Smooth muscle cell (in vitro differentiated cells): ENCODE measurements around the gene TMEM247. TPM values are rescaled to one million over a fixed set of nuclear protein-coding genes. Genes with fewer than 3 reads are reported as not detected.

Source experiments
- DNase-seq: peaks from one replicate; lab custom pipeline; 2025; ENCODE audit not compliant: unreplicated experiment; lab: John Stamatoyannopoulos, UW
- H2AFZ ChIP-seq: fragments of 200-600 bp; sonication (generic); 2 replicates; pipeline ENCODE4 v1.6.0; 2016; ENCODE audit warnings: antibody characterized with exemption, low read depth, mild to moderate bottlenecking
- H3F3A ChIP-seq: fragments of 200-600 bp; sonication (generic); 2 replicates; pipeline ENCODE4 v1.6.0; 2017; ENCODE audit warnings: antibody characterized with exemption, low read depth
- H3K27ac ChIP-seq: fragments of 200-600 bp; sonication (generic); 2 replicates; pipeline ENCODE4 v1.5.1; 2016; ENCODE audit warnings: low read depth, mild to moderate bottlenecking
- H3K27me3 ChIP-seq: fragments of 200-600 bp; sonication (generic); 2 replicates; pipeline ENCODE4 v1.6.1; 2016; ENCODE audit warnings: low read depth, mild to moderate bottlenecking
- H3K36me3 ChIP-seq: fragments of 200-600 bp; sonication (generic); 2 replicates; pipeline ENCODE4 v1.5.1; 2016; ENCODE audit warnings: low read depth
- H3K4me1 ChIP-seq: fragments of 200-600 bp; sonication (generic); 2 replicates; pipeline ENCODE4 v1.5.1; 2016; ENCODE audit warnings: low read depth
- H3K4me2 ChIP-seq: fragments of 200-600 bp; sonication (generic); 2 replicates; pipeline ENCODE4 v1.6.0; 2016; ENCODE audit warnings: mild to moderate bottlenecking
- H3K4me3 ChIP-seq: fragments of 200-600 bp; sonication (generic); 2 replicates; pipeline ENCODE4 v1.5.1; 2016; ENCODE audit warnings: mild to moderate bottlenecking
- H3K79me2 ChIP-seq: fragments of 200-600 bp; sonication (generic); 2 replicates; pipeline ENCODE4 v1.6.0; 2016; ENCODE audit warnings: low read depth, mild to moderate bottlenecking
- H3K9ac ChIP-seq: fragments of 200-600 bp; sonication (generic); 2 replicates; pipeline ENCODE4 v1.6.0; 2016; ENCODE audit warnings: low read depth
- H3K9me3 ChIP-seq: fragments of 200-600 bp; sonication (generic); replicated peaks from 2 replicates; pipeline ENCODE4 v1.5.1; 2016; ENCODE audit warnings: low read depth
- H4K20me1 ChIP-seq: fragments of 200-600 bp; sonication (generic); 2 replicates; pipeline ENCODE4 v1.6.0; 2016; ENCODE audit warnings: low read depth
- WGBS: methylation state at CpG from one replicate; pipeline ENCODE4 v1.1.7; 2016; ENCODE audit warnings: low lambda C conversion rate; 5-methylcytosine and 5-hydroxymethylcytosine counted together
- polyA plus RNA-seq: library from polyadenylated mRNA; unstranded; fragments of >200 nt; fragmentation: Nextera tagmentation; extraction: Ambion mirVana; gene quantifications from 2 replicates; pipeline ENCODE4 v1.2.1, GENCODE V29; 2016
- total RNA-seq: library from RNA; depleted of rRNA; stranded (reverse); fragments of >200 nt; gene quantifications from 2 replicates; pipeline ENCODE4 v1.2.3, GENCODE V29; 2014
- TF ChIP-seq, protein P1 (sequence below): fragments of 200-600 bp; sonication (generic); IDR thresholded peaks from 2 replicates; pipeline ENCODE4 v1.5.1; 2017; ENCODE audit warnings: borderline replicate concordance, mild to moderate bottlenecking, antibody characterized with exemption; ENCODE audit not compliant: insufficient read depth, poor library complexity, severe bottlenecking

TMEM247 gene
- total and polyA plus RNA-seq, 2 experiments from 2014 or later = not detected

- no peak overlapping the region for H3K4me3 ChIP-seq
- TF ChIP-seq, protein P1, sequence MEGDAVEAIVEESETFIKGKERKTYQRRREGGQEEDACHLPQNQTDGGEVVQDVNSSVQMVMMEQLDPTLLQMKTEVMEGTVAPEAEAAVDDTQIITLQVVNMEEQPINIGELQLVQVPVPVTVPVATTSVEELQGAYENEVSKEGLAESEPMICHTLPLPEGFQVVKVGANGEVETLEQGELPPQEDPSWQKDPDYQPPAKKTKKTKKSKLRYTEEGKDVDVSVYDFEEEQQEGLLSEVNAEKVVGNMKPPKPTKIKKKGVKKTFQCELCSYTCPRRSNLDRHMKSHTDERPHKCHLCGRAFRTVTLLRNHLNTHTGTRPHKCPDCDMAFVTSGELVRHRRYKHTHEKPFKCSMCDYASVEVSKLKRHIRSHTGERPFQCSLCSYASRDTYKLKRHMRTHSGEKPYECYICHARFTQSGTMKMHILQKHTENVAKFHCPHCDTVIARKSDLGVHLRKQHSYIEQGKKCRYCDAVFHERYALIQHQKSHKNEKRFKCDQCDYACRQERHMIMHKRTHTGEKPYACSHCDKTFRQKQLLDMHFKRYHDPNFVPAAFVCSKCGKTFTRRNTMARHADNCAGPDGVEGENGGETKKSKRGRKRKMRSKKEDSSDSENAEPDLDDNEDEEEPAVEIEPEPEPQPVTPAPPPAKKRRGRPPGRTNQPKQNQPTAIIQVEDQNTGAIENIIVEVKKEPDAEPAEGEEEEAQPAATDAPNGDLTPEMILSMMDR = no peak
- no peaks in the 10 kb centered on the region for H3K36me3 ChIP-seq
- H3K4me1 ChIP-seq = peaks cover 5% of the 10 kb centered on the region
- DNase-seq = no peak
- no peaks in the 10 kb centered on the region for H3K79me2 ChIP-seq
- H2AFZ ChIP-seq = no peak overlapping the region
- H4K20me1 ChIP-seq = no peaks in the 10 kb centered on the region
- 80% methylated on average over 8 of the region's 8 CpGs for WGBS
- H3K9me3 ChIP-seq = no peaks in the 10 kb centered on the region
- no peak overlapping the region for H3K27ac ChIP-seq
- no peaks in the 10 kb centered on the region for H3F3A ChIP-seq
- H3K9ac ChIP-seq = no peak overlapping the region
- no peak overlapping the region for H3K4me2 ChIP-seq
- no peaks in the 10 kb centered on the region for H3K27me3 ChIP-seq
Observed at GRCh38 chr2:46504685-46505471, 25.5 kb downstream of the TMEM247 start.

GRCh38 chr2:46505472-46505783, 26.1 kb downstream of the TMEM247 start:
- Histone ChIP-seq H3K4me3 (no peak overlapping the region), H4K20me1 (no peaks in the 10 kb centered on the region), H3K9me3 (no peaks in the 10 kb centered on the region), H2AFZ (no peak overlapping the region), H3K4me1 (peaks cover 4% of the 10 kb centered on the region), H3K27me3 (no peaks in the 10 kb centered on the region), H3K36me3 (no peaks in the 10 kb centered on the region), H3K79me2 (no peaks in the 10 kb centered on the region), H3K9ac (no peak overlapping the region), H3F3A (no peaks in the 10 kb centered on the region), H3K4me2 (no peak overlapping the region), H3K27ac (no peak overlapping the region)
- TF ChIP-seq, protein P1 = no peak
- 92% methylated on average over 3 of the region's 3 CpGs for WGBS
- no peak for DNase-seq

GRCh38 chr2:46506131-46506706, 26.9 kb downstream of the TMEM247 start:
- Histone ChIP-seq H3K9me3 (no peaks in the 10 kb centered on the region), H3K9ac (no peak overlapping the region), H3K4me1 (no peaks in the 10 kb centered on the region), H3K4me3 (no peak overlapping the region), H3F3A (no peaks in the 10 kb centered on the region), H3K36me3 (no peaks in the 10 kb centered on the region), H3K27me3 (no peaks in the 10 kb centered on the region), H3K27ac (no peak overlapping the region), H2AFZ (no peak overlapping the region), H4K20me1 (no peaks in the 10 kb centered on the region), H3K4me2 (no peak overlapping the region), H3K79me2 (no peaks in the 10 kb centered on the region)
- WGBS = 58% methylated on average over 6 of the region's 6 CpGs
- DNase-seq = no peak
- TF ChIP-seq, protein P1 = no peak

DNA sequence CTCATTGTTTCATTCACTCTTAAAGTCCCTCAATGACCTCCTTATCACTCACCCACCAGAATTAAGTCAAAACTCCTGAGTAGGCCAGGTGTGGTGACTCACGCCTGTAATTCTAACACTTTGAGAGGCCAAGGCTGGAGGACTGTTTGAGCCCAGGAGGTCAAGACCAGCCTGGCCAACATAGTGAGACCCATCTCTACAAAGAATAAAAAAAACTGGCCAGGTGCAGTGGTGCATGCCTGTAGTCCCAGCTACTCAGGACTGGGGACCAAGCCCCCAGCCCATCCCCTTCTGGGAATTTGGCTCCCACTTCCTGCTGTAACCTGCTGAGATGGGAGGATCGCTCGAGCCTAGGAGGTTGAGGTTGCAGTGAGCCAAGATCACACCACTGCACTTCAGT, 28.9 kb downstream of the TMEM247 start:
- no peak overlapping the region for H3K27ac ChIP-seq
- H3K27me3 ChIP-seq = no peaks in the 10 kb centered on the region
- no peaks in the 10 kb centered on the region for H3K36me3 ChIP-seq
- H3F3A ChIP-seq = no peaks in the 10 kb centered on the region
- WGBS = 98% methylated on average over 3 of the region's 3 CpGs
- no peaks in the 10 kb centered on the region for H3K79me2 ChIP-seq
- no peak for DNase-seq
- no peak overlapping the region for H2AFZ ChIP-seq
- no peak overlapping the region for H3K4me2 ChIP-seq
- no peak overlapping the region for H3K4me3 ChIP-seq
- H4K20me1 ChIP-seq = no peaks in the 10 kb centered on the region
- no peak overlapping the region for H3K9ac ChIP-seq
- TF ChIP-seq, protein P1 = no peak
- no peaks in the 10 kb centered on the region for H3K4me1 ChIP-seq
- H3K9me3 ChIP-seq = no peaks in the 10 kb centered on the region
